IPS-NIHi11 (cell line): ENCODE data around the gene HJV.

ENCODE experiments used
- DNase-seq: peaks from one replicate; pipeline ENCODE4 v3.0.0; 2012; ENCODE audit warnings: mixed read lengths, low spot score

Gene HJV

GRCh38 chr1:145977016-145977415 lies 44.5 kb downstream of the HJV start:
- no peak for DNase-seq

GRCh38 chr1:145975216-145975615 lies 46.3 kb downstream of the HJV start:
- DNase-seq: no peak

- DNase-seq: no peak
Measured at GRCh38 chr1:145974721-145975120, 46.8 kb downstream of the HJV start.

GRCh38 chr1:145972580-145972979 lies 49.0 kb downstream of the HJV start:
- no peak for DNase-seq
